Measurements from ENCODE around the gene CDH13.

The CDH13 gene

GRCh38 chr16:83802135-83802534, 1175.4 kb downstream of the CDH13 start:
- no peak for DNase-seq

- DNase-seq: no peak
Observed at GRCh38 chr16:83802554-83803205, 1175.9 kb downstream of the CDH13 start.

- DNase-seq: no peak
Observed at GRCh38 chr16:83803811-83804210, 1177.0 kb downstream of the CDH13 start.

- no peak for DNase-seq
Observed at GRCh38 chr16:83804366-83804765, 1177.6 kb downstream of the CDH13 start.

- DNase-seq: no peak
Observed at GRCh38 chr16:83806036-83806435, 1179.3 kb downstream of the CDH13 start.

- DNase-seq: no peak
Observed at GRCh38 chr16:83806731-83807130, 1180.0 kb downstream of the CDH13 start.

GRCh38 chr16:83807327-83807709, 1180.5 kb downstream of the CDH13 start:
- no peak for DNase-seq

GRCh38 chr16:83807710-83808572, 1181.2 kb downstream of the CDH13 start, which contains the start of gene HSBP1:
TSS of gene HSBP1 (plus strand) at chr16:83807978. CDS start at chr16:83808077, 99 bp downstream.
- DNase-seq: peak; percentile 70

GRCh38 chr16:83808573-83809014, 1181.8 kb downstream of the CDH13 start:
- DNase-seq: no peak

- DNase-seq: no peak
Observed at GRCh38 chr16:83809092-83809491, 1182.3 kb downstream of the CDH13 start.

- DNase-seq: no peak
Observed at GRCh38 chr16:83810901-83811300, 1184.1 kb downstream of the CDH13 start.

- DNase-seq: no peak
Observed at GRCh38 chr16:83813823-83814658, 1187.3 kb downstream of the CDH13 start.

GRCh38 chr16:83814659-83814985, 1187.9 kb downstream of the CDH13 start:
- DNase-seq: no peak

- DNase-seq: no peak
Observed at GRCh38 chr16:83817022-83817421, 1190.3 kb downstream of the CDH13 start.

- DNase-seq: no peak
Observed at GRCh38 chr16:83818276-83818675, 1191.5 kb downstream of the CDH13 start.

GRCh38 chr16:83819361-83819760, 1192.6 kb downstream of the CDH13 start:
- no peak for DNase-seq

- peak; percentile 11 for DNase-seq
Observed at GRCh38 chr16:83826146-83826913, 1199.6 kb downstream of the CDH13 start.

- no peak for DNase-seq
Observed at GRCh38 chr16:83830091-83830768, 1203.5 kb downstream of the CDH13 start.

- DNase-seq: no peak
Observed at GRCh38 chr16:83830769-83831455, 1204.1 kb downstream of the CDH13 start.

GRCh38 chr16:83831456-83831987, 1204.8 kb downstream of the CDH13 start:
- no peak for DNase-seq

GRCh38 chr16:83833921-83834320, 1207.2 kb downstream of the CDH13 start:
- DNase-seq: no peak

All from NCI-H1694 treated with DMSO at 0.1 percent for 48 hours (cell line).